DMS153 (cell line): ENCODE results near the gene CDK5RAP1.

ENCODE experiments used
- DNase-seq: peaks from one replicate; lab custom pipeline; 2025; lab: John Stamatoyannopoulos, UW

The CDK5RAP1 gene

DNA sequence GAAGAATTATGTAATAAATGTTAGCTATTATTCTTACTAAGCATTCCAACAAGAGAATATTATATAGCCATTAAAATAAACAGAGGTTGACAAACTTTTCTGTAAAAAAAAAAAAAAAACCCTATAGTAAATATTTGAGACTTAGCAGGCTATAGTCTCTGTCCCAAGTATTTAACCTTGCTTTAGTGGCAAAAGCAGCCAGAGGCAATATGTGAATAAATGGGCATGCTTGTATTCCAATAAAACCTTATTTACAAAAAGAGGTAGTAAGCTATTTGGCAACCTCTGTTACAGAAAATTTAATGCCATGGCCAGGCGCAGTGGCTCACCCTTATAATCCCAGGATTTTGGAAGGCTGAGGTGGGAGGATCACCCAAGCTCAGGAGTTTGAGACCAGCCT is 14.6 kb downstream of the CDK5RAP1 start:
- no peak for DNase-seq

DNA sequence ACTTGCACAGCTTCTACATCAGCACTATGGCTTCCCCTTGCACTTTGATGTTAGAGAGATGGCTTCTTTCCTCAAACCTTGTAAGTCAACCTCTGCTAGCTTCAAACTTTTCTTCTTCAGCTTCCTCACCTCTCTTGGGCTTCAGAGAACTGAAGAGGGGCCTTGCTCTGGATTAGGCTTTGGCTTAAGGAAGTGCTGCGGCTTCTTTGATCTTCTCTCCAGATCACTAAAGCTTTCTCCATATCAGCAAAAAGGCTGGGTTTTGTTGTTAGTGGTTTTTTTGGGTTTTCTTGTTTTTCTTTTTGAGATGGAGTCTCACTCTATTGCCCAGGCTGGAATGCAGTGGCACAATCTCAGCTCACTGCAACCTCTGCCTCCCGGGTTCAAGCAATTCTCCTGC is 24.0 kb downstream of the CDK5RAP1 start:
- DNase-seq = no peak

DNA sequence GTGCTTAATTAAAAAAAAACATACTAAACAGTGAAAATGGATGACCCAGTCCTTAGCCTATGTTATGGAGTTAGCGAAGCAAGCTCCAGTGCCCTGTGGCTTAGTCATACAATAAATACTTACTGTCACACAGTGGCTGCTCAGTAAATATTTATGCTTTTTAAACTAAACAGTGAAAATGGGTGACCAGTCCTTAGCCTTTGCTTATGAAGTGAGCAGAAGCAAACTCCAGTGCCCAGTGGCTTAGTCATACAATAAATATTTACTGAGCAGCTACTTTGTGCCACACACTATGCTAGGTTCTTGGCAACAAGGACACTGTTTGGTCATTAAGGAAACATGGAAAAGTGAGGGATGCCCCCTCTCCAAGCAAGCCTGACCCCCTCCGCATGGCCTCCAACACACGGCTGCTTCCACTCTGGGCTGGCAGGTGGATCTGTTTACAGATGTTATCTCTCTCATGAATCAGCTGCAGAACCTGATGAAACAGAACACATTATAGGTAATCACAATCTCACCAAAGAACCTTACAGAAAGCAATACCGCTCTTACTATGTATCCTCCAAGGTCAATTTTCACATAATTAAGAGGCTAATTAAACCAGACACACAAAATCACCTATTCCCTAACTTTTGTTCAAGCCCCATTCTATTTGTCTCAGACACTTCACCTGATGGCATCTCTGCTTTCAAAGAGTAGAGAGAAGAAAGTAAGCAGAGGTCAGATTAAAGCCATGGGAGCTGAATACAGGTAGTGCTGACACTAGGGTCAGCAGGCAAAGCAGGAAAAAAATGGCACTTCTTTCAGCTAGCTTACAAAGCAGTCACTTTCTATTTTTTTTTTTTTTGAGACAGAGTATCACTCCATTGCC is 27.3 kb downstream of the CDK5RAP1 start:
- DNase-seq = peak; percentile 10

DNA sequence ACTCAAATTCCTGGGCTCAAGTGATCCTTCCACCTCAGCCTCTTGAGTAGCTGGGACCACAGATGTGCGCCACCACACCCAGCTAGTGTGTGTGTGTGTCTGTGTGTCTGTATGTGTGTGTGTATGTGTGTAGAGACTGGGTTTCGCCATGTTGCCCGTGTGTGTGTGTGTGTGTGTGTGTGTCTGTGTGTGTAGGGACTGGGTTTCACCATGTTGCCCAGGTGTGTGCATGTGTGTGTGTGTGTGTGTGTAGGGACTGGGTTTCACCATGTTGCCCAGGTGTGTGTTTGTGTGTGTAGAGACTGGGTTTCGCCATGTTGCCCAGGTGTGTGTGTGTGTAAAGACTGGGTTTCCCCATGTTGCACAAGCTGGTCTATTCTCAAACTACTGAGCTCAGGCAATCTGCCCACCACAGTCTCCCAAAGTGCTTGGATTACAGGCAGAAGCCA is 28.3 kb downstream of the CDK5RAP1 start:
- DNase-seq = no peak

DNA sequence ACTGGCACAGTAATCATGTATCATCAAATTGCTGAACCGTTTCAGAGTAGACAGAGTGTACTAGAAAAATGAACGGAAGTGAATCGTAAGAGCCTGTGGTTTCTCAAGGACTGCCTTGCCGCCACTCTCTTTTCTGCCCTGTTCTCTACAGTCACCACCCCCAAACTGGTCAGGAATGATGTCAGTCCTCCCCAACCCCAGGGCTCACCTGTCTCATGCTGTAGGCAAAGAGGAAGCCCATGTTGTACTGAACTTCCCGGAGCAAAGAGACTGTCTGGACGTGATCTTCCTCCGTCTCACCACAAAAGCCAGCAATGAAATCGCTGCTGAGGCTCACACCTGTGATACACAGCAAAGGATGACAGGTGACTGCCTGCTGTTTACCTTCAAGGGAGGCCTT is 31.0 kb downstream of the CDK5RAP1 start:
- no peak for DNase-seq

DNA sequence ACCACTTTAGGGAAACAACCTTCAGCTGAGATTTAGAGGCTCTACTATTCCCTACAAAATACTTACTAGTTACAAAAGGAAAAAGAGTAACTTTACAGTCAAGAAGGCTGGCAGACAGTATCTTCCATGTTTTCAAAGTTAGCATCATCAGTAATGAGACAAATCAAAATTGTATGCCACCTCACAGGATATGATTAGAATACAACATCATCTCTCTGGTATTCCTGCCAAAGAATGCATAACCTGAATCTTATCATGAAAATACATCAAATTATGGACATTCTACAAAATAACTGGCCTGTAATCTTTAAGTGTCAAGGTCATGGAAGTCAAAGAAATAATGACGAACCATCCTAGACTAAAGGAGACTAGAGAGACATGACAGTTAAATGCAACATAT is 38.4 kb downstream of the CDK5RAP1 start:
- DNase-seq = no peak

DNA sequence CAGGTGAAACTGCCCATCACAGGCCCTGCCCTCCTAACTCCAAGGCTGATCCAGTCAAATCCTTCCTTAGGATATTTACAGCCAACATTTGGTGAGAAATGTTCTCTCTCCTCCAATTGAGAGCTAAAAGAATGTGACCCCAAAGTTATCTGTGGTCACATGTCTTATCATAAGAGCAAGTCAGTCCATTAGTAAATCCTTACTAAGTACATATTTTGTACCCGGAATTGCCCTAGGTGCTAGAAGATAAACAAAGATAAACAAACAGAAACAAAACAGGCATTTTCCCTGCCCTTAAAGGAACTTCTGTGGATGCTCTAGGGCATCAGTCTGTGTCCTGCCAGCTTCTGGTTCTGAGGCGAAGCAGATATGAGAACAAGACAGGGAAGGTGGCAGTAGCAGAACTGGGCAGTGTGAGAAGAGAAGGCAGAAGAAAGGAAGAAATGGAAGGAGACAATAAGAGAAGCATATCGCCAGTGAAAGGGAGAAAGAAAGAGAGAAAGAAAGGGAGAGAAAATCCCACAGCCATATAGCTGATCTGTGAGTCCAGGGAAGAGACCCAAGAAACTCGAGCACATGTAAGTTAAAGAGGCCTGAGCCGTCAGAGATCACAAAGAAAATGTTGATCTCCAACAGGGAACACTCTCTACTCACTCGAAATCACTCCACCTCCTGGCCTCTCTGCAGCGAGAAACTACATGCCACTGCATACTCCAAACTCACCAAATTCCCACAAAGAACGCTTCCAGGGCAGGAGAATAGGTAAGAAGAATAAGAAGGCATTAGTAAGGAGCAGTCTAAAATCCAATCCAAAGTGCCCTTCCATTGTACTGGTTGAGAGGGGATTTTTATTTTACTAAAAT is 41.7 kb downstream of the CDK5RAP1 start:
- no peak for DNase-seq

DNA sequence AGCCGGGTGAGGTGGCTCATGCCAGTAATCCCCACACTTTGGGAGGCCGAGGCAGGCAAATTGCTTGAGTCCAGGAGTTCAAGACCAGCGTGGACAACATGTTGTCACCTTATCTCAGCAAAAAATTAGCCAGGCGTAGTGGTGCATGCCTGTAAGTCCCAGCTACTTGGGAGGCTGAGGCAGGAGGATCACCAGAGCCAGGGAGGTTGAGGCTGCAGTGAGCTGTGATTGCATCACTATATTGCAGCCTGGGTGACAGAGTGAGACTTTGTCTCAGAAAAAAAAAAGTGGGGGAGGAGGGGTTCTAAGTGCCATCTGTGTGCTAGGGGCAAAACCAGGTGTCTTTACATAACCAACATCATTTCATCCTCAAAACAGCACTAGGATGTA is 48.3 kb downstream of the CDK5RAP1 start:
- no peak for DNase-seq

DNA sequence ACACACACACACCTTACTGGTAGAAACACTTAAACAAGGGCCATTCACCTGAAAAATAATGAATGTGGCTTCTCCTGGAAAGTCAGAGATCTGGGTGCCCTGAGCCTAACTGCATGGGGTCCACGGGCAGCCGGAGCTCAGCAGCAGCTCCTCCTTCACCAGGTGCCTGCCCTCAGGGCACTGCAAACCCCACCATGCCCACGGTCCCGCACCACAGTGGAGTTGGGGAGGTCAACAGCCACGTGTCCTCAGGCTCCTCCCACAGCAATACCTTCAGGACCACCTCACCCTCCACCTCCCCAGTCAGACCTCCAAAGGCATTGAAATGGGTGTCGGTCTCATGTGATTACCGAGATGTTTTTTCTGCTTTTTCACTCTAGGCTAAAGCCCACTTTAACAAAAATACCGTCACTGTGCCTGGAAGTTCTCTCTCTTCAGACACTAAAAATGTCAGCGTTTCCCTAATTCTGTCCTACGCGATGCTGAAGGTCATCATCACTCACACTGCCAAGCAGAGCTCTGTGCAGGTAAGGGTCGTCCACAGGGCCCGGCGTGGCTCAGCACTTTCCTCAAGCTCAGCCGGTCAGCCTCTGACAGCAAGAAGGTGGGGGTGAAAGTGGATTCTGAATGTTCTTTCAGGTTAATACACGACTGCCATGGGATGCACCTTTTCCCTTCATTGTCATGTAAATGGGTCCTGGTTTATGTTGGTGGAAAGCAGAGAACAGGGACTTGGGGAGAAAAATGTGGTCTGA is 48.9 kb downstream of the CDK5RAP1 start:
- DNase-seq = no peak

DNA sequence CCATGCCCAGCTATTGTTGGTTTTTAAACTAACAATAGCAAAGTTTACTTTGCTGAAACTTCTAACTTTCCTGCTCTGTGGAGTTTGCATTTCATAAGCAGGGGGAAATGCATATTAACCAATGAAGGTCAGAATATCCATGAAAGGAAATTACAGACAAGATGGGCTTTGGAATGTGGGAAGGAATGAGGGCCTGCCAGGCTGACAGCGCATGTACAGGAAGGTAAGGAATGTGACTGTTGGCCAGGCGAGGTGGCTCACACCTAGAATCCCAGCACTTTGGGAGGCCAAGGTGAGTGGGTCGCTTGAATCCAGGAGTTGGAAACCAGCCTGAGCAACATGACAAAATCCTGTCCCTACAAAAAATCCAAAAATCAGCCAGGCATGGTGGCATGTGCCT is 49.6 kb downstream of the CDK5RAP1 start:
- no peak for DNase-seq

DNA sequence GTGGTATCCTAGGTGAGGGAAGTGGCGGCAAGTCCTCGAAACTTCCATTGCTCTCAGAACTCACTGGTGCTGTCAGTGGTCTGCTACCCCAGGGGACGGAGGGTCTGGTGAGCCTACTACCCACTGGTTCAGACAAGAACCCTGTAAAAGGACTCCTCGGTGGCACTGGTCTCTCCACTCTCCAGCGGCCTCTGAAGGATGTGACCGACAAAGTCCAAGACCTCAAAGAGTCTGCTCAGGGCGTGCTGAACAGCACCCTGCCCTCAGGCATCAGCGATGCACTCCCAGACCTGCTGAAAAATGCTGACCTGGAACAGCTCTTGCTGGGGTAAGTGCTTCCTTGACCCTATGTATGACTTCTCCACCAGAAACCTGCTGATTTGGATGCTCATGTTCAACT is 51.8 kb downstream of the CDK5RAP1 start:
- DNase-seq = no peak

DNA sequence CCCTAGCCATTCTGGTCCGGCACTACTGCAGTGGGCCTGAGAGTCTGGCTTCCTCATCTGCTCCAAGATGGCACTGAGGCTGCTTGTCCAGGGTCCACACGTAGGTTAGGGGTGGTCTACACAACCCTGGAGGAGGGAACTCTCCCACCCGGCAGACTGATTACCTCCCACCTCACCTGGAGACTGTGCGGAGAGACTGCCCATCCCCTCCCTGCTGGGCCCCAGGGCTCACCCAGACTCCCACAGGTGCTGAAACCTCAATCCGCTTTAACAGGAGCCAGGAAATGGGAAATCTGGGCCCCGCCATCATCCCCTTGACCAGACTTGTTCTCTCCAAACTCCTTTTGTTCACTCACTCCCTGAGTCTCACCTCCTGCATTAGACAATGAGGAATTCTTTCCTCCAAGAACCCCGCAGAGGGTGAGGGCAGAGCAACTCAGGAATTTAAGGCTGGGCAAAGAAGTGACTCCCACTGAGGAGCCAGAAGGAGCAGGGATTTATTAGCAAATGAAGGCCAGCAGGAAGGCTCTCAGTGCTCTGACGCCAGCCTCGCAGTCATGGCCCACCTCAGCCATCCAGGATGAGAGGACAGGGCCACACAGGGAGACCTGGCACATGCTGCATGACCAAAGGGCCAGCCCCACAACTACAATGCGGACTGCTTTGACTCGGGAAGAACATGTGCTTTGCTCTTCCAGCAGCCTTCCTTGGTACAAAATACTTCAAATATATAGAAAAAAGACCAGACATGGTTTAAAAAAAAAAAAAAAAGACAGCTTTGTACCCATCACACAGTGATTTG is 53.0 kb downstream of the CDK5RAP1 start:
- no peak for DNase-seq

DNA sequence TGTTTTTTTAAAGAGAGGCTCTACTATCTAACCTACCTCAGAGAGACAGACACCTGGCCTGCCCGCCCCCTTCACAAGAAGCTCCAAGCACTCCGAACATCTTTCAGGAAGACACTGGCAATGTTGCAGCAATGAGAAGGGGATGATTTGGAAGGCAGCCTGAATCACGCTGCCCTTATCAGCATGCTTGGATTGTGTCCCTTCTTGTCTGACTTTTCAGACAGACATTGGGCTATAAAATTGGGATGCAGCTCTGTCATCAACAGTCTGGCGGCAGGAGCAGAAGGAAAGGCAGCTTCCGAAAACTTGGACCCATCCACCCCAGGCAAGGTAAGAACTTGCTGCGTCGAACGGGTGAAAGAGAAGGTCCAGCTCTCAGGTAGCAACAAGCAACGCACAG is 56.0 kb downstream of the CDK5RAP1 start:
- DNase-seq = no peak

DNA sequence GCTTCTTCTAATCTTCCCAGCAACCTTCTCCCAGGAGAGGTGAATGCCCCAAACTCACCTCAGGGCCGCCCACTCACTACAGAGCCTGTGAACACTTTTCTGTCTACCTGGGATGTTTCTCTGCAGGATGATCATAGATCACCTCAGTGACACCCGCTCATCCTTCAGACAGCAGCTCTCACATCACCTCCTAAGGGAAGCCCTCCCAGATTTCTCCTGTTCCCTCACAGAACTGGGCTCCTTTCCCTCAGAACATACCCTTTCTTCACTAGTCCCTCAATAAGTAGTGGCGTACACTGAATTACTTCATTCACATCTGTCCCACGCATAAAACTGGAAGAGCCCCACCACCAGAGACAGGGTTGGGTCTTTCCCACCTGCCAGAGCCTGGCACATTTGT is 57.8 kb downstream of the CDK5RAP1 start:
- DNase-seq = no peak

DNA sequence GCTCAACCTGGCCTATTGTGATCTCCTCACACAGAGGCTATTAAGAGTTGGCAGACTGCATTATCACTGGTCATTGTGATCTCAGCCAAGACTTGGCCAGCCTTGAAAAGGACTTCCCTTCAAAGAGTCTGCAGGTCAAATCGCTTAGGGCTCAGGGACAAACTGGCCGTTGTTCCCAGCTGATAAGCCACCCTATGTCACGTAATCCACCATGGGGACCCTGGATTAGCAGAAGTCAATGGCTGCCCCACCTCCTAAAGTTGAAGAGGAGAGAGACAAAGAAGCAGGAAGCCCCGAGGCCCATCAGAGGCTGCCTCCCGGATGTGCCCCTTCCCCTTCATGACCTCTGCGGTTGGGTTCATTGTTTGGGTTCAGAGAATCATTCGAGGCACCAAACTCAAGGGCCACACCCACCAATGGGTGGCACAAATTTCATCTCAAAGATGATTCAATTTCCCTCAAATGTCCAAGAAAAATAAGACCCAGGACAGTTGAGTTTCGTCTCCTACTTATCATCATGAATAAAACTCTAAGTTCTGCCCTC is 61.7 kb downstream of the CDK5RAP1 start:
- DNase-seq = no peak

DNA sequence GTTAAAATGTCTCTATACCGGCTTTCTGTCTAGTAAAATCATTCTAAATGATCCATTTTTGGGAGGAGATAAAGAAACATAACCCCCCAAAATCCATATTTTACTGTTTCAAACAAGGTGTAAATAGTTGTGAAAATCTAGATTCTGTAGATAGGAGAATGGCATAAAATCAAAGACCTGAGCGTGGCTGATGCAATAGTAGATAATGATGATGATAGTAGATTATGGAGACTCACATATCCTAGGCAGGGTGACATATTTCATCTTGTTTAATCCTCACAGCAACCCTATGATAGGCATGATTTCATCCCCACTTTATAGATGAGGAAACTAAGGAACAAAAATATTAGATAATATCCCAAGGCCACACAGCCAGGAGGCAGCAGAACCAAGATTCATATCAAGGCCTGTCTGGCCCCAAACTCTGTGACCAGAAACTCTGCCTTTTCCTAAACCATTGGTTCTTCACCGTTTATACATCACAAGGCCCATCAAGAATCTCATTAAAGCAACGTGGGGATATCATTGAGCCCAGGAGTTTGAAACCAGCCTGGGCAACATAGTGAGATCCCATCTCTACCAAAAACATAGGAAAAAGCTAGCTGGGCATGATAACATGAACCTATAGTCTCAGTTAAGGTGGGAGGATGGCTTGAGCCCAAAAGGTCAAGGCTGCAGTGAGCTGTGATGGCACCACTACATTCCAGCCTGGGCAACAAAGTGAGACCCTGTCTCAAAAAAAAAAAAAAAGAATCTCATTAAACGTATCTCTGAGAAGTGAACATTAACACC is 62.7 kb downstream of the CDK5RAP1 start:
- no peak for DNase-seq

DNA sequence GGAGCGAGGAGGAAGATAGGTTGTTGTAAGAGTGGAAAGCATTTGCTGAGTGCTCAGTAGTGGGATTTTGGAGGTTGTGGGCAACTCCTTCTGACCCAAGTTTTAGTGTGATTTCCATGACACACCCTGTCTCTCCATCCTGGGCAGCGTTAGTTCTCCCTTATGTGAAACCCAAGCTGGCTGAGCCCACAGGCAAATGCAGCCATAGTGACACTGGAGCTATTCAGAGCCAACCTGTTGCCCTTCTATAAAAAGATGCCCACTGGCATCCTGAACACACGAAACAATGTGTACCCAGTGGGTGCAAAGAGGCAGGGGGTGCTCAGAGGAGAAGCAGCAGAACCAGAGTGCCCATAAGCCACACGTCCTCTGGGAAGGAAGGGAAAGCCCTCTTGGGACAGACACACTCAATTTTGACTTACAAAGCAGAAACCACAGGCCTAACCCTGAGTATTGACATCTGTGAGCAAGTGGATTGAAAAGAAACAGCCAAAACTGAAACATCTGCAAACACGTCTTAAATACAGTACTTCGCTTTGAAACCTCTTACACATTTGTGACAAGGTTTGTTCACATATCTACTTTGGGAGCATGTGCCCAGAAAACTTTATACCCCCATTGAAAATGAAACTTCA is 63.7 kb downstream of the CDK5RAP1 start:
- DNase-seq = no peak

DNA sequence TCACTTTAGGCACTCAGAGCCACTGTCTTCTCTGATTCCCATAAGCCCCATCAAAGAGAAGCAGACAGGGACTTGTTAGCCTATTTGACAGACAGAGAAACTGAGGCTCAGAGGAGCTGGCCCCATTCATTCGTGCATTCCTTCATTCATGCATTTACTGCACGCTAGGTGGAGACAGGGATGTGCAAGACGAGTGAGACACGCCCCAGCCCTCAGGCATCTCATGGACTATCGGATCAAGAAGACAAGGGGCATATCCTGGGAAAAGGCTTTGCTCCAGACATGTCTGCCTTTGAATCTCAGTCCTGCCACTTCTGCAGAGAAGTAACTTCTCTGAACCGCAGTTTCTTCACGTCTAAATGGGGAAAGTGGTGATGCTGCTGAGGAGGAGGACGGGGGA is 64.2 kb downstream of the CDK5RAP1 start:
- DNase-seq = no peak

DNA sequence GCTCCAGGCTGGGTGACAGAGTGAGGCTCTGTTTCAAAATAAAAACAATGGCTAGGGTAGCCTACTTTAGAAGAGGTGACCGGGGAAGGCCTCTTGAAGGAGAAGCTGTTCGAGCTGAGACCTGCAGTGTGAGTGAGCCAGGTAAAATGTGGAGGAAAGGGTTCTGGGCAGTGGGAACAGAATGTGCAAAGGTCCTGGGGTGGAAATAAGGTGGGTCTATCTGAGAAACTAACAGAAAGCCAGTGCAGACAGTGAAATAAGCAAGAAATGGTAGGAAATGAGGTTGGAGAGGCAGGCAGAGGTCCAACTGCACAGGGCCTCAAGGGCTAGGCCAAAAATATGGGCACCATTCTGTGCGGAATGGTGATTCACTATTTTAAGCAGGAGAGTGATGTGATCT is 64.9 kb downstream of the CDK5RAP1 start:
- no peak for DNase-seq

DNA sequence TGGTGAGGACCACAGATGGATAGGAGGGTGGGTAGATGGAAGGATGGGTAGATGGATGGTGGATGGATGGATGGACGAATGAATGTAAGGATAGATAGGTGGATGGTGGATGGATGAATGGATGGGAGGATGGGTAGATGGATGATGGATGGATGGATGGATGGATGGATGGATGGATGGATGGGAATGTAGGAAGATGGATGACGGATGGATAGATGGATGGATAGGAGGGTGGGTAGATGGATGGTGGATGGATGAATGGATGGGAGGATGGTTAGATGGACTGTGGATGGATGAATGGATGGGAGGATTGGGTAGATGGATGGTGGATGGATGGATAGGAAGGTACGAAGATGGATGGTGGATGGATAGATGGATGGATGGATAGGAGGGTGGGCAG is 67.2 kb downstream of the CDK5RAP1 start:
- DNase-seq = no peak
